Effector memory CD4-positive, alpha-beta T cell (primary cell): Measurements from ENCODE around the gene ACSF2.
"Not testable (repeated sequence)": the region's sequence is repeated elsewhere in the genome, so short reads cannot be mapped to it uniquely, and the experiment has no call there.

ENCODE experiments used
- DNase-seq, 3 donors: peaks; one replicate each; pipeline ENCODE4 v3.0.0-alpha.2; 2020
- H3K27ac ChIP-seq: 2 replicates; pipeline ENCODE4 v1.7.0; 2013; ENCODE audit warnings: mild to moderate bottlenecking, low read length, moderate library complexity; ENCODE audit not compliant: insufficient read depth, poor library complexity, severe bottlenecking
- H3K27me3 ChIP-seq: replicated peaks from 2 replicates; pipeline ENCODE4 v1.7.0; 2013; ENCODE audit warnings: mild to moderate bottlenecking, low read length; ENCODE audit not compliant: insufficient read depth, control insufficient read depth, poor library complexity, severe bottlenecking
- H3K36me3 ChIP-seq: 2 replicates; pipeline ENCODE4 v1.7.0; 2013; ENCODE audit warnings: mild to moderate bottlenecking, low read length, moderate library complexity; ENCODE audit not compliant: control insufficient read depth, insufficient read depth
- H3K4me1 ChIP-seq: 2 replicates; pipeline ENCODE4 v1.7.0; 2013; ENCODE audit warnings: low read length, mild to moderate bottlenecking; ENCODE audit not compliant: control insufficient read depth, insufficient read depth, poor library complexity, severe bottlenecking
- H3K4me3 ChIP-seq: 2 replicates; pipeline ENCODE4 v1.7.0; 2013; ENCODE audit warnings: low read length, low read depth, mild to moderate bottlenecking; ENCODE audit not compliant: insufficient read depth, poor library complexity, severe bottlenecking
- H3K9me3 ChIP-seq: 2 replicates; pipeline ENCODE4 v1.7.0; 2013; ENCODE audit warnings: mild to moderate bottlenecking, low read length, moderate library complexity; ENCODE audit not compliant: control insufficient read depth

The ACSF2 gene

DNA sequence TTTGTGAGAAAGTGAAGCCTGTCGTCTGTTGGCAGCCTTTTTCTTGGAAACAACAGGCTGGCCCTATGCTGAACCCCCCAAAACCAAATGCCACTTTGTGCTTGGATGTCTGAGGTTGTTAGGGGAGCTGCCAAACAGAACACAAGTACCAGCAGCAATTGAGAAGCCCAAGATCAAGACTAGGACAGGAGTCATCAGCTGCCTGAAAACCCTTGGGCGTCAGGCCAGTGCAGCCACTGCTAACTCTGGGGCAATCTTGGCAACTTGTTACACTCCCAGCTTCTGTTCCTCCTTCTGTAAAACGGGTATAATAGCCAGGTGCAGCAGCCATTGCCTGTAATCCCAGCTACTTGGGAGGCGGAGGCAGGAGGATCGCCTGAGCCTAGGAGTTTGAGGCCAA, 19.4 kb upstream of the ACSF2 start:
- Histone ChIP-seq H3K36me3 (no peaks in the 10 kb centered on the region), H3K27ac (no peak overlapping the region), H3K4me3 (no peak overlapping the region), H3K27me3 (peaks cover 2% of the 10 kb centered on the region), H3K4me1 (no peaks in the 10 kb centered on the region), H3K9me3 (no peaks in the 10 kb centered on the region)
- DNase-seq: no peak

DNA sequence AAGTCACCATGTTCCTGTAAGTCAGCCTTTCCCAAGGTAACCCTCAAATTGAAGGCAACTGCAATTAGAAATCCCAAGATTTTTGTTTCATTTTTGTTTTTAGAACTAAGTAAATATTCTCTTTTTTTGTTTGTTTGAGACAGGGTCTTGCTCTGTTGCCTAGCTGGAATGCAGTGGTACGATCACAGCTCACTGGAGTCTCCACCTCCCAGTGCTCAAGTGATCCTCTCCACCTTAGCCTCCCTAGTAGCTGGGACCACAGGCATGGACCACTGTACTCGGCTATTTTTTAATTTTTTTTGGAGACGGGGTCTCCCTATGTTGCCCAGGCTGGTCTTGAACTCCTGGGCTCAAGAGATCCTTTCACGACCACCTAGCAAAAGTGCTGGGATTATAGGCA, 18.1 kb upstream of the ACSF2 start:
- H3K9me3 ChIP-seq: no peaks in the 10 kb centered on the region
- H3K4me1 ChIP-seq: no peaks in the 10 kb centered on the region
- peaks cover 2% of the 10 kb centered on the region for H3K27me3 ChIP-seq
- H3K4me3 ChIP-seq: no peak overlapping the region
- no peak for DNase-seq
- no peak overlapping the region for H3K27ac ChIP-seq
- H3K36me3 ChIP-seq: no peaks in the 10 kb centered on the region

DNA sequence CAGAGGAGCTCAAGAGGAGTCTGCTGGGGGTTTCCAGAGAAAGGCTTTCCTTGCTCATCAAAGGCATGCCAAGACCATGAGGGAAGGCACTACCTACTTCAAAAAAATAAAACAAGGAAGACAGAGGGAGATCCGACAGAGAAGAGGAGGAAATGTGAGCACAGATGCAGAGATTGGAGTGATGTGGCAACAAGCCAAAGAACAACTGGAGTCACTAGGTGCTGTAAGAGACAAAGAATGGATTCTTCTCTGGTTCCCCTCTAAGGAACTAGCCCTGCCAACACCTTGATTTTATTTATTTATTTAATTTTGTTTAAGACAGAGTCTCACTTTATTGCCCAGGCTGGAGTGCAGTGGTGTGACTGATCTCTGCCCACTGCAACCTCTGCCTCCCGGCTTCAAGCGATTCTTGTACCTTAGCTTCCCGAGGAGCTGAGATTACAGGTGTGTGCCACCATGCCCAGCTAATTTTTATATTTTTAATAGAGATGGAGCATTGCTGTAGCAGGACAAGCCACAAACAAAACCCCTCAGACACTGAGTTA, 13.8 kb upstream of the ACSF2 start:
- no peaks in the 10 kb centered on the region for H3K9me3 ChIP-seq
- no peaks in the 10 kb centered on the region for H3K36me3 ChIP-seq
- DNase-seq: no peak
- H3K4me1 ChIP-seq: no peaks in the 10 kb centered on the region
- H3K27ac ChIP-seq: no peak overlapping the region
- peaks cover 2% of the 10 kb centered on the region for H3K27me3 ChIP-seq
- no peak overlapping the region for H3K4me3 ChIP-seq

DNA sequence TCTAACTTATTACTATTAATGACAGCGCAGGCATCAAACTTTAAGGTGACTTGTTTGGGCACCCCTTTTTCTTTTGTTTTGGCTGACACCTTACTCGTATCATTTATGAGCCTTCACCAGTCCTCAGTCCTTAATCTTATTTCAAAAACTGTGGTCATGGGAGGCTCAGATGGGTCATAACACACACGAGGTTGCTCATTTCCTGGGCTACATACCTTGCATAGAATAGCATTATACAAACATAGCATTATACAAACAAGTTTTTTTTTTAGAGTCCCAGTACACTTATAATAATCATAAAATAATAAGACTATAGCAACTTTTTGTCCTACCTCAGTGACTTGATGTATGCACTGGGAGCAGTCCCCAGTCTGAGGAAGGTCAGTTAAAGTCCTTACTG, 11.2 kb upstream of the ACSF2 start:
- Histone ChIP-seq H3K9me3 (no peaks in the 10 kb centered on the region), H3K4me3 (no peak overlapping the region), H3K27ac (no peak overlapping the region), H3K27me3 (no peaks in the 10 kb centered on the region), H3K36me3 (no peaks in the 10 kb centered on the region), H3K4me1 (no peaks in the 10 kb centered on the region)
- DNase-seq: no peak

DNA sequence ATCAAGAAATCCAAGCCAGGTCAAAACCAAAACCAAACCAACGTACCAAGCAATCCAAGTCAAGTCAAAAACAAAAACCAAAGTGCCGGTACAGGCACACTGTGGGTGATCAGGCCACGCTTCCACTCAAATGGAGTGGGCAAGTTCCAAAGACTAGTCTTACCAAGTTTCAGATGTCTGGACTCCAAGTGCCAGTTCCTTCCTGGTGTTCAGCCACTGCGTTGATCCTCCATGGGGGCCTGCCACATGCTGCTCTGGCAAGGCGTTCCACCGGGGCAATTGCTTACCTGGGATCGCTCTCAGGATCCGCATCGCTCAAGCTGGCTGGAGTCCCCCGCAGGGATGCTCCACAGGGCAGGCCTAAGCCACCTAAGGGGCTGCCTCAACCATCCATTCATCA, 6.4 kb upstream of the ACSF2 start:
- not testable (repeated sequence) for H3K4me1 ChIP-seq, H3K27ac ChIP-seq, H3K4me3 ChIP-seq, DNase-seq, H3K36me3 ChIP-seq, H3K9me3 ChIP-seq, H3K27me3 ChIP-seq

DNA sequence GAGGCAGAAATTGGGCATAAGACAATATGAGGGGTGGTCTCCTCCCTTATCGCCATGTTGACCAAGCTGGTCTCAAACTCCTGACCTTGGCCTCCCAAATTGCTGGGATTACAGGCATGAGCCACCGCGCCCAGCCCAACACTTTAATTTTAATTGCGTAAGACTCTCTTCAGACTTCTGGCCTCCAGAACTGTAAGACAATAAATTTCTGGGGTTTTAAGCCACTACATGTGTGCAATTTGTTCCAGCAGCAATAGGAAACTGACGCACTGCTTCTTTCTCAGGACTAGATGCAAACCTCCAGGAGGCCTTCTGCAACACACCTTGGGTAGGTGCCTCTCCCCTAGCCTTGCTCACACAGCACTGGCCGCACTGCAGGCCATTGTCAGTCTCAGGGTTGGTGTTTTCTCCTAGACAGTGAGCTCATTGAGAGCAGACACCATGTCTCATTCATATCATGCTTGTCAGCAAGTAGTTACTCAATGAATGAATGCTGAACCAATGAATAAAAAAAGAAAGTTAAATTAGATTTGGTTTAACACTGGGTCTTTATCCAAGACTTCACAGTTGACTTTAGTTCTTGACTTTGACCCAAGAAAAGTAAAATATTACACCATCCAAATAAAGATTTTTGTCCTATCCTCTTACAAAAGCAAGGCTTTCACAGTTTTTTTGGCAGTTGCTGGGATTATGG, 5.5 kb upstream of the ACSF2 start:
- peak overlapping the region; percentile 31 for H3K4me3 ChIP-seq
- DNase-seq: no peak
- H3K27ac ChIP-seq: peak overlapping the region; percentile 55
- peaks cover 11% of the 10 kb centered on the region for H3K4me1 ChIP-seq
- H3K36me3 ChIP-seq: no peaks in the 10 kb centered on the region
- no peaks in the 10 kb centered on the region for H3K9me3 ChIP-seq
- no peaks in the 10 kb centered on the region for H3K27me3 ChIP-seq

DNA sequence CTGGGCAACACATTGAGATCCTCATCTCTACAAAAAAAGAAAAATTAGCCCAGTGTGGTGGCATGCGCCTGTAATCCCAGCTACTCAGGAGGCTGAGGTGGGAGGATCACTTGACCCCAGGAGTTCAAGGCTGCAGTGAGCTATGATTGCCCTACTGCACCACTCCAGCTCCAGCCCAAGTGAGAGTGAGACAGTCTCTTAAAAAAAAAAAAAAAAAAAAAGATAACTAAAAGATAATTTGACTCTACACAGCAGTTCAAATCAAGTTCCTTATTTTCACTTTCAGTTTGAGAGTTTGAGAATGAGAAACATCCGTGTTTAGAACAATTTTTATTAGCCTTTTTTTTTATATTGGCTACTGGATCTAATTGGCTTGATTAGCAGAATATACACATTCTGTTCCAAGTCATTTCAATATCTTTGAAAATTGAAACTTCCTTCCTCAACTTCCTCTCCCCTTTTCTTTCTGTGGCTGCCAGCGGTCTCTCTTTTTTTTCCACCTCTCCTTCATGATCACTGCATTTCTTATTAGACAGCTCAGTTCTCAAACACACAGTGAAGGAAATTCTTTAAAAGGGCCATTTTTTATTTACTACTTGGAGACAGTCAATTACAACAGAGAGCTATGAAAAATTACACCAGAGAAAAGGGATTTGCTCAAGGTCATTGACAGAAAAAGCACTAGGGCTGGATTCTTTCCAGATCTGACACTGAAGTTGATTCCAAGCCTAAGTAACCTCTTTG, 4.5 kb upstream of the ACSF2 start:
- Histone ChIP-seq H3K36me3 (no peaks in the 10 kb centered on the region), H3K27ac (peak overlapping the region; percentile 55), H3K4me1 (peaks cover 15% of the 10 kb centered on the region), H3K4me3 (peak overlapping the region; percentile 31), H3K9me3 (no peaks in the 10 kb centered on the region), H3K27me3 (no peaks in the 10 kb centered on the region)
- DNase-seq: no peak

DNA sequence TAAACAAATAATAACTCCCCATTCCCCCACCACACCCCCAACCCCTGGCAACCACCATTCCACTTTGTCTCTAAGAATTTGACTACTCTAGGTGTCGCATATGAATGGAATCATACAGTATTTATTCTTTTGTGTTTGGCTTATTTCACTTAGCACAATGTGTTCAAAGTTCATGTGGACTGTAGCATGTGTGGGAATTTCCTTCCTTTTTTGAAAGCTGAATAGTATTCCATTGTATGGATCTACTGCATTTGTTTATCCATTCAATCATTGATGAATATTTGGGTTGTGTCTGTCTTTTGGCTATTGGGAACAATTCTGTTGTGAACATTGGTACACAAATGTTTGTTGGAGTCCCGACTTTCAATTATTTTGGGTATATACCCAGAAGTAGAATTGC, 3.3 kb upstream of the ACSF2 start:
- no peak for DNase-seq
- Histone ChIP-seq H3K27ac (no peak overlapping the region), H3K27me3 (no peaks in the 10 kb centered on the region), H3K36me3 (no peaks in the 10 kb centered on the region), H3K4me1 (peaks cover 25% of the 10 kb centered on the region), H3K4me3 (no peak overlapping the region), H3K9me3 (no peaks in the 10 kb centered on the region)

DNA sequence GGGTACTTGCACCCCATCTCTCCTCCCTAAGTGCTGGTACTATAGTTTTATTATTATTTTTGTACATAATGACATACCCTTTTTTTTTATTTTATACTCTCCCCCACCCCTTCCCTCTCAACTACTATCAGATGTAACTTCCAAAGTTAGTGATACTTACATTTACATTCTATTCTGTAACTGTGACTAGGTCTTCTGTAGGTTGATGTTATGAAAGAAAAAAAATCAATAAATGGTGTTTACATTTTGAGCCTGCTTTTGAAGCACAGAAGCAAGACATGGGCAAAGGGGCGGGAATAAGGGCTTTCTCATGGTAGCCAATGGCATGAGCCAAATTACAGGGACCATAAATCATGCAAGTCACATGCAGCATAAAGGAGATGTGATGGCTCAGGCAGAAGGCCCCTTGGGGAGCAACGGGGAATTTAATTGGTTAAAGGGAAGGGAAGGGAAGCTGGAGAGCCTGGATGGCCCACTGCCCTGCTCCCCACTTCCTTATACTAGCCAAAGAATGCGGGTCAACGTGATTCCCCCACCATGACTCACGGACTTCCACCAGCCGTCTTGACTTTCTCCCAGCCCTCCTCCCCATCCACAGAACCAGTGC, 2.4 kb upstream of the ACSF2 start:
- Histone ChIP-seq H3K4me1 (peaks cover 25% of the 10 kb centered on the region), H3K36me3 (no peaks in the 10 kb centered on the region)
- DNase-seq: no peak

More for the DNA sequence above, 2.4 kb upstream of the ACSF2 start:
- Histone ChIP-seq H3K9me3 (no peaks in the 10 kb centered on the region), H3K27me3 (no peaks in the 10 kb centered on the region), H3K27ac (no peak overlapping the region), H3K4me3 (no peak overlapping the region)
